ENCODE data around the gene SUSD1. TPM values are rescaled to one million over a fixed set of nuclear protein-coding genes. Genes with fewer than 3 reads are reported as not detected.

Gene SUSD1
- total RNA-seq, 1 donor from 2014 or later = 26.0 TPM

- DNase-seq (ENCODE audit: low spot score in 2 of 2, unreplicated experiment in 2 of 2) = no peak
- H3K4me1 Mint-ChIP-seq = peaks cover 13% of the 10 kb centered on the region
- no peak overlapping the region for H3K27ac Mint-ChIP-seq
- TF ChIP-seq CTCF (IDR thresholded peaks at IDR 0.05; ENCODE audit: unreplicated experiment) = no peak
- H3K4me3 Mint-ChIP-seq = no peak overlapping the region
- no peaks in the 10 kb centered on the region for H3K36me3 Mint-ChIP-seq
- no peaks in the 10 kb centered on the region for H3K27me3 Mint-ChIP-seq (ENCODE audit: low read depth)
- H3K9me3 Mint-ChIP-seq = no peaks in the 10 kb centered on the region
Observed at GRCh38 chr9:112162621-112163413, 12.3 kb downstream of the SUSD1 start.

GRCh38 chr9:112159781-112160180 lies 15.3 kb downstream of the SUSD1 start:
- no peaks in the 10 kb centered on the region for H3K27me3 Mint-ChIP-seq (ENCODE audit: low read depth)
- TF ChIP-seq CTCF (IDR thresholded peaks at IDR 0.05; ENCODE audit: unreplicated experiment) = no peak
- H3K27ac Mint-ChIP-seq = no peak overlapping the region
- H3K36me3 Mint-ChIP-seq = peaks cover 3% of the 10 kb centered on the region
- no peak for DNase-seq (ENCODE audit: low spot score in 2 of 2, unreplicated experiment in 2 of 2)
- no peak overlapping the region for H3K4me3 Mint-ChIP-seq
- no peaks in the 10 kb centered on the region for H3K9me3 Mint-ChIP-seq
- H3K4me1 Mint-ChIP-seq = peaks cover 13% of the 10 kb centered on the region

GRCh38 chr9:112158656-112159367 lies 16.3 kb downstream of the SUSD1 start:
- H3K27ac Mint-ChIP-seq = peak overlapping the region; percentile 75
- no peaks in the 10 kb centered on the region for H3K9me3 Mint-ChIP-seq
- TF ChIP-seq CTCF (IDR thresholded peaks at IDR 0.05; ENCODE audit: unreplicated experiment) = no peak

GRCh38 chr9:112157961-112158360 lies 17.1 kb downstream of the SUSD1 start:
- H3K36me3 Mint-ChIP-seq = peaks cover 3% of the 10 kb centered on the region
- no peaks in the 10 kb centered on the region for H3K9me3 Mint-ChIP-seq
- H3K4me1 Mint-ChIP-seq = peaks cover 13% of the 10 kb centered on the region
- no peak overlapping the region for H3K27ac Mint-ChIP-seq
- no peak for TF ChIP-seq CTCF (IDR thresholded peaks at IDR 0.05; ENCODE audit: unreplicated experiment)
- DNase-seq (ENCODE audit: low spot score in 2 of 2, unreplicated experiment in 2 of 2) = no peak
- H3K27me3 Mint-ChIP-seq (ENCODE audit: low read depth) = no peaks in the 10 kb centered on the region
- H3K4me3 Mint-ChIP-seq = no peak overlapping the region

More at GRCh38 chr9:112158656-112159367, 16.3 kb downstream of the SUSD1 start:
- Mint-ChIP-seq H3K4me3 (no peak overlapping the region), H3K27me3 (ENCODE audit: low read depth) (no peaks in the 10 kb centered on the region), H3K4me1 (peaks cover 13% of the 10 kb centered on the region), H3K36me3 (peaks cover 3% of the 10 kb centered on the region)
- no peak for DNase-seq (ENCODE audit: low spot score in 2 of 2, unreplicated experiment in 2 of 2)

GRCh38 chr9:112157087-112157486 lies 18.0 kb downstream of the SUSD1 start:
- peaks cover 3% of the 10 kb centered on the region for H3K36me3 Mint-ChIP-seq
- H3K4me1 Mint-ChIP-seq = peaks cover 9% of the 10 kb centered on the region
- TF ChIP-seq CTCF (IDR thresholded peaks at IDR 0.05; ENCODE audit: unreplicated experiment) = no peak
- no peak overlapping the region for H3K4me3 Mint-ChIP-seq
- no peaks in the 10 kb centered on the region for H3K9me3 Mint-ChIP-seq
- no peak overlapping the region for H3K27ac Mint-ChIP-seq
- no peak for DNase-seq (ENCODE audit: low spot score in 2 of 2, unreplicated experiment in 2 of 2)
- H3K27me3 Mint-ChIP-seq (ENCODE audit: low read depth) = no peaks in the 10 kb centered on the region

All from mesothelial cell of epicardium (in vitro differentiated cells).